GM18511 (cell line): ENCODE data around the gene TEX19.

Experiments
- ATAC-seq: cut with Tn5 transposase; IDR thresholded peaks from one replicate; pipeline ENCODE4 v1.9.1; 2021; ENCODE audit warnings: mild to moderate bottlenecking, moderate library complexity; ENCODE audit not compliant: unreplicated experiment

The TEX19 gene

DNA sequence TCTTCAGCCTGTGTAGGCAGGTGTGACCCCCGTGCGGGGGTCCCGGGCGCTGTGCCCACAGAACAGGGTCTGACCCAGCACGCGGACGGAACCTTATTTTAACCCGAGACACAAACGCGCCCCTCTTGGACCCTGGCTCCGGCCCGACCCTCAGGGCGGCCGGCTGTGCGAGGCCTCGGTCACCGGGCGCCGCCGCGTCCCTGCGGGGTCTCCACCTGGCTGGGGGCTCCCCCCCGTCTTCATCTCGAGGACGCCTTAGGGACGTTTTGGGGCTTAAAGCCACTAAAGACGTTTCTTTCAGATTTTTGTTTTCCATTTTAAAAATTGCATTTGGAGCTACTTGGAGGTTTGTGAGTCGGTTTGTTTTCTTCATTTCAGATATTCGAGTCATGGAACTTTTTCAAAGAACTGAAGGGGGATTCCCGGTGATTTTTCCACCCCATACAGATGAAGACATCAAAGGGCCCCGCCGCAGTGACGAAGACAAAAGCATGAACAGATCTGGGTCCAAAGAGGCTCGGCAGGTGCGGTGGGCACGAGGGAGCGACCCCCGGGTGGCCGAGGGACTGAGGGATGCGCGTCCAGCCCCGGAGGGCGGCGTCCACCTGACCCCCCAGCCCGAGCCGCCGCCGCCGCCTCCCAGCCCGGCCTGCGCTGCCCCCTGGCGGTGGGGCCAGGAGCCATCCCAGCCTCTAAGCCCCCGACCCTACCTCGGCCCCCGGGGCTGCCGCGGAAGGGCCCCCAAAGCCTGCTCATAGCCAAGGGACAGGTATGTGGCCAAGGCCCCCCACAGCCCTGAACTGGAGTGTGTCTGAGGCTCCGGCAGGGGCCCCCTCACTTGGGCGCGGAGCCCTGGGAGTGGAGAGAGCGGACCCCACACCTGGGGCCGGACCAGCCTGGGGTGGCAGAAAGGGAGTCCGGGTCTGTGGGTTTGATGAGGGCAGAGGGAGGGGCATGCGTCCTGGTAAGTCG lies 37.8 kb upstream of the TEX19 start:
- ATAC-seq: no peak

DNA sequence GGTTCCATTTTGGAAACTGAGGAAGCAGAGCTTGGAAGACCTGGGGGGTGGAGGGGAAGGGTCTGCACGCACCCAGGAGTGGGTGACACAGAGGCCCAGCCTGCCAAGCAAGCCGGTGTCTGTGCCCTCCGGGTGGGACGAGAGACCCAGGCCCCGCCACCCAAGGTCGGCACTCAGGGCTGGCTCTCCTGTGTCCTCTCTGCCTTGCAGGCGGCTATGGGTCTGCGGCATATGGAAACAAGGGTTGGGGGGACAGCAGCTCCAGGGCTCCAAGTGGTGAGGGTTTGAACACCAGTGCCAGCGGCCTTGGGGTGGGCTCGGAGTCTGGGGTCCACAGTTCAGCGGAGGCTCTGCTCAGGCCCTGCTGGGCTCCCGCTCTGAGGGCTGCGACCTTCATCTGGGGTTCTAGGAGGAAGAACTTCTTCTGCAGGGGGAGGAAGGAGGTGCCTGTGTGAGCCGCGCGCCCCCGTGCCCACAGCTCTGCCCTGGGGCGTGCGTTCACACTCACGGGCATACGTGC lies 37.0 kb upstream of the TEX19 start:
- no peak for ATAC-seq

DNA sequence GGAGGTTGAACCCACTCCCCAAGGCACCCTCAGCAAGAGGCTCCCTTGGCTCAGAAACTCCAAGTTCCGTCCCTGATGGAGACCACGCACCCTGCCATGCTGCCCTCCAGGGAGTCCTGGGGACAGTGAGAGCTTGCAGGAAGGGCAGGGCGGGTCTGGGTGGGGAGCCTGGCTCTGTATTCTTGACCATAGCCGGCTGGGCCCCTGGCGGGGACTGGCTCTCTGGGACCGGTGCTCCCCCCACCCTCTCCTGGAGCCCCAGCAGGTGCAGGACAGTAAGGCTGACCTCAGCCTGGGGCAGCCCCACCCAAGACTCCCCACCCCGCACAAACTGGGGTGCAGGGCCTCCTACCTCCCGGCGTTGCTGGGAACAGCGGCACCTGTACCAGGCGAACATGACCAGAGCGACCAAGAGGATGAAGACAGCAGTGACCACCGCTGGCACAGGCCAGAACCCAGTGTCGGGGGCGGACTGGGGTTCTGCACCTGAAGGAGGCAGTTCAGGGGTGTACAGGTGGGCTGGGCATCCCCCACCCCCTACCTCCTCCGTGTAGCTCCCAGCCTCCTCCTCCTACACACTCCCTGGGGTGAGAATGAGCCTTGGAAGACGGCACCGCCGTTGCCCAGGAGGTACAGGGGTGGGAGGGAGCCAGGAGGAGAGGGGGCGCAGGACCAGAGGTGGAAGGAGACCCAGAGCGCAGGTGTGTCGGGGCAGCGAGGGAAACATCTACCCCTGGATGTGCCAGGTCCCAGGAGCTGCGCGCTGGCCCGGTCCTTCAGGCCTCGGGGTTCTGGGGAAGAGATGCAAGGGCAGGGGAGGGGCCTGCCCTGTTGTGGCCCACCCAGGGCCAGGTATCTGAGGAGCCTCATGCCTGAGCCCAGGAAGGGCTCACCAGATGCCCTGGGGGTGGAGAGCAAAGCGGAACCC lies 36.3 kb upstream of the TEX19 start:
- ATAC-seq: no peak

DNA sequence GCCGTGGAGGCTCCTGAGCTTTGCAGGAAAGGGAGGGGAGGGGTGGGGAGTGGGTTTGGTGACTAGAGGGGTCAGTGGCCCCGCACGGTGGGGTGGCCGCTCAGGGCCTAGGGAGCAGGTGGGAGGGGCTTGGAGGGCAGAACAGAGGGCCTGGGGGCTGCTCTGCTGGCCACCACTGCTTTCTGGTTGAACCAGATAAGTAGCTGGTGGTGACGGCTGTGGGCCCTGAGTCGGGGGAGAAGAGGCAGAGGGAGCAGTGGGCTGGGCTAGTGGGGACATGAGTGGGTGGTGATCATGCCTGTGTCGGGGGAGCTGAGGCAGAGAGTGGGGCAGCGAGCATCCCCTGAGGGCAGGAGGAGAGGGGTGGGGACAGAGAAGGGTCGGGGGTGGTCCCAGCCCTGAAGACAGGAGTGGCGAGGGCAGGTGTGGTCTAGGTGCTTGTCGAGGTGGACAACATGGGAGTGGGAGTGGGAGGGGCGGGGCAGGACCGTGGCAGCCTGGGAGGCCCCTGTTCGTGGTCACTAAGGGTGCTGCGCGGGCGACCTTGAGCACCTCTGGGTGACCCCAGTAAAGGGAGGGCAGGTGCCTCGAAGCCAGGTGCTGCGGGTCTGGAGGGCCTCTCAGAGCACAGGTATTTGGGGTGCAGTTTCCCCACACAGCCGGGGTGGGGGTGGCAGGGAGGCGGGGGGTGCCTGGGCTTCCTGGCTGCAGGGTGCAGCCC lies 35.4 kb upstream of the TEX19 start:
- no peak for ATAC-seq

DNA sequence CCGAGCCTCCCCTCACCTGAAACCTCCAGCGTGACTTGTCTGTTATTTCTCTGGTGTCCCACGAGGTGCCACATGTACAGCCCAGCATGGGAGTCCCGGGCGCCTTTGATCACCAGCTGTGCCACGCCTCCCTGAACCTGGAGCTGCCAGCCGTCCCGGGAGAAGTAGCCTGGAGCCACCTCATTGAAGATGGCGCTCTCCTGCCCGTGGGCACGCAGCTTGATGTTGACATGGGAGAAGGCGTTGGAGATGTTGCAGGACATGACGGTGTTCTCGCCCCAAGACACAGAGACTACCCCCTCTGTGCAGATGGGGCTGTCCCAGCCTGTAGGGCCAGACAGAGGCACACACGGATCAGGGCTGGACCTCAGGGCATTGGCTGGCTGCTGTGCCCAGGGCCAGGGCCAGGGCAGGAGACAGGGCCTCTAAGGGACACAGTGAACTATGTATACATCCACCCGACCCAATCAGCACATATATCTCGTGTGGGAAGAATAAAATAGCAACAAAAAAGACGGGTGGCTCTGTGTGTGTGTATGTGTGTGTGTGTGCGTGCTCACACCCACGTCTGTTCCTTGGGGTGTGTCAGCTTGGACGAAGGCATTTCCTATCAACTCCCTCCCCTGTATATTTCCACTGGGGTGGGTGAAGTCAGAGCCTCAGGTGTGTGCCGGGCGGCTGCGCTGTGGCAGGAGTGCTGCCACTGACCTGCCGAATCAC lies 34.3 kb upstream of the TEX19 start:
- ATAC-seq: no peak

DNA sequence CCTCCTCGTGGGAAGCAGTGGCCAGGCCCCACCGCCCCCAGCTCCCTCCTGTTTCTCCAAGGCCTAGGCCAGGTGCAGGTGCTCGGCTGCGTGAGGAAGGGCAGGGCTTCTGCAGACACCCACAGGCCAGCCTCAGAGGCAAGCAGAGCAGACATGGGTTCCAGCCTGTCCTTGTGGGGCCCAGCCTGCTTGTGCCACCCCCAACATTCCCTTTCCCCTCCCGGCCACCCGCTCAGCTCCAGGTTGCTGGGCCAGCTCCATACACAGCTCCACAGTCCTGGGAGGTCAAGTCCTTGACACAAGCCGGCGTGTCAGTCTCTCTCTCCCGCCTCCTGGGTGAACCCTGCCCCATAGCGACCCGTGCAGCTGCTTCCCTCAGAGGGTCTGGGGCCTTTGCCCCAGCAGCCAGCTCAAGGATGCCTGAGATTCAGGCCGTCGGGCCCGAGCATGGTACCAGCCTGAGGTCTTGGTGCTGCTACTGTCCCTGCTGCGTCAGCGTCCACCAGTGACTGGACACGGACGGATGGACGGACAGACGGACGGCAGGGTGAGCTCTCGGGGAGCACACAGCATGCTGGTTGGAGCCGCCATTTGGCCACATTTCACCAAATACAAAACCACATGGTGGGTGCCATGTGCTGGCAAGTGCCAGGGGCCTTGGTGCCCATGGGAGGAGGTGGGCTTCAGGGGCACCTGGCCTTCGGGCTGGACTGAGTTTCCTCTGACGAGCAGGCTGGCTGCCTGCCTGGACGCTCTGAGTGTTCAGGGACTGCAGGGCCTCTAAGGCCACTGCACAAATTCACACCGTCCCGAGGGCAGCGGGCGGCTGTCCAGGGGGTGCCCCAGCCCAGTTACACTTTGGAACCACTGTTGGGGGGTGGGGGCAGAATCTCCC lies 33.5 kb upstream of the TEX19 start:
- ATAC-seq: no peak

DNA sequence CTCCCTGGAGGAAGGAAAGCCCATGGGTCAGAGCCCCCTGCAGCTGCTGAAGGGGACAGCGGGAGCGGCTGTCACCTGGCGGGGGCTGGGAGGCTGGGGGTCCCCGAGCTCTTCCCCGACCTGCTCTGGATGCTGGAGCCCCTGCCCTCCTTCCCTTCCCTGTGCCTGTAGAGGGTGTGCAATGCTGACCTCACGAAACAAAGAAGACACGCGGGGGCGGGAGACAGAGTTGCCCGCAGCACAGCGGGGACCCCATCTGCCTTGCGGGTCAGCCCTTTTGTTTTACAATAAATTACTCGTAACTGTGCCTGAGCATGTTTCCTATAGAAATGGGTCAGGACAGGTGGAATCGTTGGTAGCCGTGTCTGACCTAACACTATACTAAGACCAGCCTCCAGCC lies 31.8 kb upstream of the TEX19 start:
- no peak for ATAC-seq

DNA sequence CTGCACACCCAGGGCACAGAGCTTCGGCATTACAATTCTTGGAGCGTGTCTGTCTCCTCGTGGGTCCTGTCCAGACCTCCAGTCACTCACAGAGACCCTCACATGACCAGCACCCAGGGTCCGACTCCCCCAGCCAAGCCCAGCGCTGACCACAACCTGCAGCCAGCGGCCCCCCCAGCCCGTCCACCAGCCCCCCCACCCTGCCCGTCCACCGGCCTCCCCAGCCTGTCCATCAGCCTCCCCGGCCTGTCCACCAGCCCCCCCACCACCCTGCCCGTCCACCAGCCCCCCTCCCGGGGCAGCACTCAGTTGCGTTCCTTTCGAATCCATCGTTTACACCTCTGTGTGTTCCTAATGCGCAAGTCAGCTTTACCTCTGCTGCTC lies 31.3 kb upstream of the TEX19 start:
- ATAC-seq: no peak

DNA sequence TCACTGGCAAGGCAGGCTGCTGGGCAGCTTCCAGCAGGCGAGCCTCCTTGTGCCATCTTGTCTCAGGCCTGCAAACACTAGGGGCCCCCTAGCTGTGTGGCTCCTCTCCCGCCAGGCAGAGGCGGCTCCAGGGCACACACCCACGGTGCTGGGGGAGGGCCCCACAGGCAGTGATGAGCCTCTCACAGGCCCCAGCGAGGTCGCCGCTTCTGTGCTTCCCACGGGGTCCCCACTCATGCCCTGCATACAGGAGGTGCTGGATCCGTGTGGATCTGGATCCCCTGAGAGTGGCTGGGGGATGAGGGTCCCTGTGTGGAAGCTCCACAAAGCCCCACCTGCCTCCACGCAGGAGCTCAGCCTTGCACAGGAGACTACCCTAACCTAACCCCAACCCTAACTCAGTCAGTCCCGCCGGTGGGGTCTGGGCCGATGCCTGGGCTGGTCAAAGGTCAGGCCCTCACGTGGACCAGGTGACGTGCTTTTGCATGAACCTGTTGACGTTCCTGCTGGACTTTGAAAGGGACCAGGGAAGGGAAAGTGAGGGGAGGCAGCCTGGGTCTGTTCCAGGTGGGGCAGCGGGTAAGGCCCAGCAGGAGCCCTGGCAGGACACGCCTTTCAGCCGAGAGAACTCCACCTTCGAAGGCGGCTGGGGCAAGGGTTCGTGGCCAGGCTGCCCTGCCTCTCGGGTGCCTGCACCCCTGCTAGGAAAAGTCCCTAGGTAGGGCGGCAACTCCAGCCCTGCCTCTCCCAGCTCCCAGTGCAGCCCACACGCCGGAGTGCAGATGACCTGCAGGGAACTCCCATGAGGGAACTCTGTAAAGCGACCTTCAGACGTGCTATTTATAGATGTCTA lies 30.7 kb upstream of the TEX19 start:
- ATAC-seq: no peak

DNA sequence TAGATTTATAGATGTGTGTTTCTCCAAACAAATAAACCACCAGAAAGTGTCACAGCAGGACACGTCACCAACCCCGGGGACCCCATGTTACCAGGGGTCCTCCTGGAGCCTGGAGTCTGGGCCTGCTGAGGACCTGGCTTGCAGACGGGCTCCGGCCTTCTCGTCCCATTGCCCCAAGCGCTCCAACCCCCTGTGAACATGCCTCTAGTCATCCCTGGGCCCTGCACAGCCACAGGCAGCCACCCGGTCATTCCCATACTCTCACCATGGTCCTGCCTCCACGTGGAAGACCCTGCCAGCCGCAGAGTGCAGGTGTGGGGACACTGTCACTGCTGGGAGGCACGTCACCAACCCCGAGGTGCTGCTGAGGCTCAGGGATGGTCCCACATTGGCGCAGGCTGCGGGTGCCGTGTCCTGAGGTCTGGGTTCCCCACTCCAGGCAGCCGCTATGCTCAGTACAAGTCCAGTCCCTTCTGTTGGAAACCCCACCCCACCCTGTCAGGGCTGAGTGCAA lies 30.0 kb upstream of the TEX19 start:
- ATAC-seq: no peak

DNA sequence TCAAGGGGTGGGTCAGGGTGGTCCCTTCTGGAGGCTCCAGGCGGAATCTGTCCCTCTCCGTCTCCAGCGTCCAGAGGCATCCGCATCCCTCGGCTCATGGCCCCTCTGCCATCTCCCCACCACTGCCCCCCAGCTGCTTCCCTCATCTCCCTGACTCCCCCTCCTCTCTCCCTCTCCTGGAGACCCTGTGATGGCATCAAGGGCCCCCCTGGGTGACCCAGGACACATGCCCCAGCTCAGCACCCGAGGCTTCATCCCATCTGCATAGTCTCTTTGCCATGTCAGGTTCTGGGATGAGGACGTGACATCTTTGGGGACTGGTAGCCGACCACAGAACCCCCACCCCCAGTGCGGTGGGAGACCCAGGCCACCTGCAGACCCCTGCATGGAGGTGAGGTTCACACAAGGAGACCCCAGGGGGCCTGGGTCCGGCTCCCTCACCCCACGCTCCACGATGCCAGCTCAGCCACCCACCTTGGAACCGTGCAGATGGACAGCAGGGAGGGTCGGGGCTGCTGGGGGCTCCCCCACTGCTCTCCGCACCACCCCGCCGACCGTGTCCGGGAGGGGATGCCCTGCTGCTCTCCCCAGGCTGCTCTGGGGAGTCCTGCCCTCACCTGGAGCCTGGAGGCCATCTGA lies 29.2 kb upstream of the TEX19 start:
- ATAC-seq: no peak

DNA sequence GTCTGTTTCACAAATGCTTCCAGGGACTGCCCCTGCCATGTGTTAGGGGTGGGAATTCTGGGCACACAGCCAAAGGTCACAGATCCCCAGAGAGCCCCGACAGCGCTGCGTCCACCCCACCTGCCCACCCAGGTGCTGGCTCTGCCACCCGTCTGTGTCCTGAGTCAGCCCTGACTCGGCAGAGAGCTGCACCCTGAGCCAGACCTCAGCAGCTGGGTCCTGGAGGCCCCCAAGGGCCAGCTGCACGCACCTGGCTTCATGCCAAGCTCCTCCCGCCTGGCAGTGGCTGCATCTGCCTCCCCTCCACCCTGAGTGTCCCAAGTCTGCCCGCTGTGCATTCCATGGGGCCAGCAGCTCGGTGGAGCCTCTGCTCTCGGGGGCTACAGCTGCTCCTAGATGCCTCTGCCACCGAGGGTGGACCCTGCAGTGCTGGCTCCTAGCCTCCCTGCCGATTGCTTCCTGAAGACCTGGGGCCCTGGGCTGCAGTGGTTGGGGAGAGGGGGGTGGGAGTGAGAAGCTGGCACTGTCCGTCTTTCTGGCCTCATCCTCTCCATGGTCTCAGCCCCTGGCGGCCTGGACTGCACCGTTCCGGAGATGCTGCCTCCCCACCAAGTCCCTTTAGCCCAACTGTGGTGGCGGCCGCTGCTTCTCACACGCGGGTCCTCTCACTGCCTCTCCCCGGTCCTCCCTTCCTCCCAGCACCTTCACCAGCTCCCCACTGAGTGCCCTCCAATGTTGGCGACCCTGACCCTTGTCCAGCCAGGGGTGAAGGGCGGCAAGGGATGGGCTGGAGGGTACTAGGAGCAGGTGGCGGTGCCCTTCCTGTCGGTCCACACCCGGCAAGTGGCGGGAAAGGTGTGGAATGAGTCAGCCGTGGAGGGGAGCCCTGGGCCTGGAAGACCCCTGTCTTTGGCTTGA lies 28.5 kb upstream of the TEX19 start:
- ATAC-seq: no peak

DNA sequence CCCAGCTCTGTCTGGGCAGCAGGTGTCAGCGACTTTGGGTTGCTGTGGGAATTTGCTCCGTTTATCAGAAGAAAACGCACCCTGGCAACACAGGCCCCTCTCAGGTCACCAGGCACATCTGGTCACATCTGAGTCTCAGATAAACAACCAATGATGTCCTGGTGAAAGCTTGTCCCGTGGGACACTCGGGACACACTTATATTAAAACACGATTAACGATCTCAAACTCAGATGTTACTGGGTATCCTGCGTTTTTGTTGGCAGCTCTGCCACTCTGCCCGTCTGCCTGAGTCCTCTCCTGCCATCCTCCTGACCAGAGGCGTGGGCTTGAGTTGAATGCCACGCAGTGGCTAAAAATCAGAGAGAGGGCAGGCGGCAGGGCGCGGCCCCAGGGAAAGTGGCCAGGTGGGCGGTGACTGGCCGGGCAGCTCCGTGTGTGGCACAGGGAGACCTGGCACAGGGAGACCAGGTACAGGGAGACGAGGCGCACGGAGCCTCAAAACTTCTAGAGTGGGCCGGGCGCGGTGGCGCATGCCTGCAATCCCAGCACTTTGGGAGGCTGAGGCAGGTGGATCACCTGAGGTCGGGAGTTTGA lies 27.6 kb upstream of the TEX19 start:
- no peak for ATAC-seq

DNA sequence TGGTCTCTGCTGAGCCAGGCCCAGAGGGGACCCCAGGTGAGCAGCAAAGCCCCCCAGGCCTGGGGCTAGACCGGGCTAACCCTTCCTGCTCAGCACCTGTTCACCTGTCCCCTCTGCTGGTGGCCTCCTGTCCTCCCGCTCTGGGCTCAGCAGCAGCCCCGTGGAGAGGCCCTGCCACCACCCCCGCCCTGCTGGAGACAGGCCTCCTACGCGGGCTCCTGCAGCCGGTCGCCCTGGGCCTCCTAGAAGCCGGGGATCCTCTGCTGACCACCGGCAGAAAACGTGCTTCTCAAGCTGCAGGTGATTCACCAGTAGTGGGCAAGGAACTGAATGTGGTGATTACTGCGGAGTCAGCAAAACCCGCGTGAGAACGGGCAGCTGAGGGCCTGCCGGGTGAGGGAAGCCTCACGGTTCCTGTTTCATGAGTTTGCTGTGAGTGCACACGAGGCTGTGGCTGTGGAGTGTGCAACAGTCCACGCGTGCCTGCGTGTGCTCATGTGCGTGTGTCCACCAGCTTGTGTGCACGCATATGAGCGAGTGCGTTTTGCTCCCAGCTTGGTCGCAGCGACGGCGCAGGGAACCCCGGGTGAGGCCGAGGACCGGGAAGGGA lies 26.3 kb upstream of the TEX19 start:
- no peak for ATAC-seq

DNA sequence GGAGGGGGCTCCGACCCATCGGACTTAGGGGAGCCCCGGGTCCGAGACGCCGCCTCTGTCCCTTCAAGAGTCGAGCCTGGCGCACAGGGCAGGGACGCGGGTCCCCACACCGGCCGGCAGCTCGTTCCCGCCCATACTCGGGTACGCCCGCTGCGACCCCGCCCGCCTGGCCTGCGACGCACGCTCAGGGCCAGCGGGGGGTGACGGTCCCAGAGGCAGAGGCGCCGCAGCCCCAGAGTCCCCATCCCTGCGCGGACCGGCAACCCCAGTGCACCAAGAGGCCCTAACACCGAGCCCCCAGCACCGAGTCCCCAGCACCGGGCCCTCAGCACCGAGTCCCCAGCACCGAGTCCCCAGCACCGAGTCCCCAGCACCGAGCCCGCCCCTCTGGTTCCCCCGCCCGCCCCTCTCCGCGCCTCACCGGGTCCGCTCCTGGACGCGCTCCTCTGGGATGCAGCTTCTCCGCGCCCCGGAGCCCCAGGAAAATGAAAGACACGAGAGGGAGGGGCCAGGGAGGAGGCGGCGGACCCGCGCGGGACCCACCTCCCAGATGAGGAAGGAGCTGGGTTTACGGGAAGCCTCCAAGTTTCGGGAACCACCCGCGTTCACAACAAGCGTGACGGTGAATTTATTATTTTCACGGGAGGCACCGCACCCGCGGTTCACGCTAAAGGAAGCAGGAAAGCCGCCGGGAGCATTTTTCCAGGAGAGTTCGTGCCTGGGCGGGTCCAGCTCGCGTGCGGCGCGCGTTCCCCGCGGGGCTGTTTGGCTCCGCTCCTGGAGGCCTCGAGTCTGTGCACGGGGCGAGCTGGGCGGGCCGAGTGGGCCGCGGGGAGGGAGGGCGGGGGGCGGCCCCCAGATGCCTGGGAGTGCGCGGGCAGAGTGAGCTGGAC lies 25.5 kb upstream of the TEX19 start, which contains the start of gene SECTM1:
SECTM1 (minus strand) TSS at position 488 of the 893 bp plus-strand sequence. CDS start 6,526 bp downstream, outside the sequence.
- ATAC-seq: no peak
